GM12878 (cell line): Measurements from ENCODE around the gene VIPAS39. TPM values are rescaled to one million over a fixed set of nuclear protein-coding genes. Genes with fewer than 3 reads are reported as not detected.

ENCODE experiments used
- ATAC-seq: fragments of 200-7000 bp; cut with Tn5 transposase; 3 replicates; pipeline ENCODE4 v1.9.1; 2020; ENCODE audit warnings: mild to moderate bottlenecking, moderate library complexity
- BruUV-seq: library from RNA; stranded (reverse); fragments of 400-500 nt; replicated peaks from 2 replicates; lab custom pipeline; 2021; lab: Mats Ljungman, UMichigan
- CTCF ChIA-PET: fragments of 300-600 bp; sonication (Branson Sonifier 250); formaldehyde crosslinking; extraction: SDS; loops from one replicate; lab custom pipeline; 2021; ENCODE audit warnings: inconsistent platforms; lab: Yijun Ruan, JAX
- POLR2A ChIA-PET: fragments of 350-600 bp; formaldehyde crosslinking; extraction: SDS; loops from one replicate; lab custom pipeline; 2021; ENCODE audit warnings: inconsistent platforms; lab: Charles Lee
- RAD21 ChIA-PET: fragments of 300-600 bp; sonication (Branson Sonifier 250); formaldehyde crosslinking; loops from one replicate; lab custom pipeline; 2023; ENCODE audit warnings: antibody characterized with exemption; ENCODE audit not compliant: unreplicated experiment; lab: Charles Lee
- SMC1A ChIA-PET: fragments of 300-600 bp; sonication (Branson Sonifier 250); formaldehyde crosslinking; loops from one replicate; lab custom pipeline; 2023; ENCODE audit not compliant: unreplicated experiment, uncharacterized antibody; lab: Charles Lee
- DNase-seq: peaks from one replicate; pipeline ENCODE4 v3.0.0-alpha.2; 2011; ENCODE audit warnings: low read depth, low spot score
- FAIRE-seq: peaks from 3 replicates; lab custom pipeline; 2011; peaks lifted over from hg19 to GRCh38; lab: Jason Lieb, UNC
- H2AFZ ChIP-seq: 2 replicates; pipeline ENCODE4 v1.6.0; 2011; ENCODE audit warnings: low read depth, low read length, control low read depth; ENCODE audit not compliant: control insufficient read depth
- H3K27ac ChIP-seq: 2 replicates; pipeline ENCODE4 v1.5.1; 2011; ENCODE audit warnings: control low read depth; ENCODE audit not compliant: control insufficient read depth, insufficient read depth
- H3K27me3 ChIP-seq, 2 experiments: replicated peaks in 1 of 2; 2 replicates each; pipeline versions ENCODE4 v1.6.0 to v1.6.1; 2011; ENCODE audit warnings: low read length in 1 of 2; ENCODE audit not compliant: control insufficient read depth in 2 of 2, insufficient read depth in 2 of 2
- H3K36me3 ChIP-seq, 2 experiments: 2 replicates each; pipeline ENCODE4 v1.5.1; 2011; ENCODE audit warnings: low read length in 1 of 2; ENCODE audit not compliant: control insufficient read depth in 2 of 2, insufficient read depth in 2 of 2
- H3K4me1 ChIP-seq: 2 replicates; pipeline ENCODE4 v1.6.1; 2011; ENCODE audit warnings: mild to moderate bottlenecking, low read length, moderate library complexity, mixed read lengths; ENCODE audit not compliant: control insufficient read depth, insufficient read depth
- H3K4me2 ChIP-seq: 2 replicates; pipeline ENCODE4 v1.6.0; 2011; ENCODE audit warnings: control low read depth; ENCODE audit not compliant: control insufficient read depth, insufficient read depth
- H3K4me3 ChIP-seq: fragments of 200-600 bp; sonication (generic); 2 replicates; pipeline ENCODE4 v1.5.1; 2016
- H3K79me2 ChIP-seq: 2 replicates; pipeline ENCODE4 v1.6.0; 2011; ENCODE audit warnings: low read length; ENCODE audit not compliant: control insufficient read depth, insufficient read depth
- H3K9ac ChIP-seq: 2 replicates; pipeline ENCODE4 v1.8.0; 2011; ENCODE audit warnings: low read length, control low read depth, mixed read lengths; ENCODE audit not compliant: control insufficient read depth, insufficient read depth
- H3K9me3 ChIP-seq: replicated peaks from 3 replicates; pipeline ENCODE4 v1.5.1; 2011; ENCODE audit warnings: mild to moderate bottlenecking, low read length; ENCODE audit not compliant: control insufficient read depth, insufficient read depth
- H4K20me1 ChIP-seq: 2 replicates; pipeline ENCODE4 v1.6.0; 2011; ENCODE audit not compliant: control insufficient read depth, insufficient read depth
- ASH2L ChIP-seq: fragments of 300-600, 200-600 bp; sonication (generic); IDR thresholded peaks from 2 replicates; pipeline ENCODE4 v1.6.1; 2017; ENCODE audit warnings: low read depth, mild to moderate bottlenecking, borderline replicate concordance
- ATF2 ChIP-seq: IDR thresholded peaks from 2 replicates; pipeline ENCODE4 v1.6.1; 2012; ENCODE audit warnings: low read length, inconsistent platforms
- BHLHE40 ChIP-seq, 2 experiments: fragments of 450-650 bp in 1 of 2; IDR thresholded peaks; 2 replicates each; pipeline ENCODE4 v1.6.1; 2011 to 2017; ENCODE audit warnings: low read depth in 2 of 2, borderline replicate concordance in 1 of 2, improper control_type of control experiment in 1 of 2, low read length in 1 of 2, mild to moderate bottlenecking in 1 of 2
- CHD1 ChIP-seq: IDR thresholded peaks from 2 replicates; pipeline ENCODE4 v1.6.1; 2012; ENCODE audit warnings: low read depth, low read length, improper control_type of control experiment
- NBN ChIP-seq: fragments of 450-650 bp; IDR thresholded peaks from 2 replicates; pipeline ENCODE4 v1.6.1; 2016
- NR2F1 ChIP-seq: fragments of 450-650 bp; conservative IDR thresholded peaks from 2 replicates; pipeline ENCODE4 v1.6.1; 2017; ENCODE audit warnings: mild to moderate bottlenecking
- RUNX3 ChIP-seq: IDR thresholded peaks from 2 replicates; pipeline ENCODE4 v1.6.1; 2012; ENCODE audit warnings: low read length, inconsistent platforms
- SMARCA5 ChIP-seq: fragments of 450-650 bp; IDR thresholded peaks from 2 replicates; pipeline ENCODE4 v1.6.1; 2017; ENCODE audit warnings: mild to moderate bottlenecking
- SUPT20H ChIP-seq: IDR thresholded peaks from 2 replicates; pipeline ENCODE4 v1.6.1; 2011; ENCODE audit warnings: low read depth, mild to moderate bottlenecking, low read length, moderate library complexity, borderline replicate concordance; ENCODE audit not compliant: control insufficient read depth
- SUZ12 ChIP-seq: fragments of 200-600 bp; sonication (generic); IDR thresholded peaks from one replicate; pipeline ENCODE4 v1.6.1; 2018; ENCODE audit warnings: antibody characterized with exemption, mild to moderate bottlenecking; ENCODE audit not compliant: unreplicated experiment
- ZBED1 ChIP-seq: IDR thresholded peaks from 2 replicates; pipeline ENCODE4 v1.6.1; 2016; ENCODE audit warnings: borderline replicate concordance
- WGBS: methylation state at CpG from one replicate; pipeline ENCODE4 v1.1.6; 2016; ENCODE audit warnings: low lambda C conversion rate; ENCODE audit not compliant: insufficient replicate concordance, insufficient coverage; ENCODE audit errors: missing lambda C conversion rate; 5-methylcytosine and 5-hydroxymethylcytosine counted together
- in situ Hi-C: fragments of 300-500 bp; cut with MboI; formaldehyde crosslinking; loops from 9 replicates; pipeline ENCODE4 v1.14.3; 2018; ENCODE audit warnings: mixed read lengths
- intact Hi-C: fragments of 100-400 bp; cut with micrococcal nuclease; formaldehyde crosslinking; loops from one replicate; pipeline ENCODE4 v1.14.2; 2022; ENCODE audit not compliant: unreplicated experiment
- polyA plus RNA-seq, 11 experiments: library from polyadenylated mRNA; depleted of rRNA in 4 of 11; unstranded in 6 of 11; stranded (reverse) in 5 of 11; fragments of >200 nt; fragmentation: Nextera tagmentation in 4 of 11; fragmentation: Illumina TruSeq in 1 of 11; extraction: Ambion mirVana in 4 of 11; extraction: Trizol in 1 of 11; gene quantifications; 1 replicate in 1 of 11; 2 replicates in 10 of 11; pipeline versions ENCODE4 v1.2.1 to v1.2.3, GENCODE V29; 2011 to 2016; ENCODE audit warnings: inconsistent platforms in 2 of 11, missing spikeins in 2 of 11, low read depth in 1 of 11
- total RNA-seq, 4 experiments: library from RNA; depleted of rRNA in 3 of 4; stranded (reverse); fragments of >200 nt in 3 of 4; fragmentation: Illumina TruSeq in 1 of 4; extraction: Trizol in 1 of 4; gene quantifications; 2 replicates each; pipeline versions ENCODE4 v1.2.1 to v1.2.3, GENCODE V29; 2013 to 2021
- TF ChIP-seq, protein P1 (sequence below): fragments of 450-650 bp; IDR thresholded peaks from 2 replicates; pipeline ENCODE4 v1.6.1; 2016; ENCODE audit warnings: mild to moderate bottlenecking, moderate library complexity, borderline replicate concordance
- TF ChIP-seq, protein P2 (sequence below): fragments of 450-650 bp; conservative IDR thresholded peaks from 2 replicates; pipeline ENCODE4 v1.6.1; 2017; ENCODE audit warnings: mild to moderate bottlenecking, moderate library complexity

Gene VIPAS39
- total and polyA plus RNA-seq, 10 of the 15 experiments (the other 5 are each of a cell fraction or from before 2014, with no cell fraction given), result 6.7 to 38.8 (median 18.5) TPM

GRCh38 chr14:77458249-77458950 lies 999 bp upstream of the VIPAS39 start:
- Histone ChIP-seq H2AFZ (peak overlapping the region; percentile 99), H3K4me3 (peak overlapping the region; percentile 82), H3K4me1 (peaks cover 13% of the 10 kb centered on the region), H3K27me3 (no peaks in the 10 kb centered on the region), H4K20me1 (peaks cover 4% of the 10 kb centered on the region; the same call in 1 of the 2 replicates), H3K9ac (peak overlapping the region; percentile 88), H3K9me3 (no peaks in the 10 kb centered on the region), H3K27ac (peak overlapping the region; percentile 97), H3K4me2 (peak overlapping the region; percentile 73), H3K79me2 (peaks cover 53% of the 10 kb centered on the region), H3K36me3 (peaks cover 10 to 18% of the 10 kb centered on the region in 2 experiments)
- ChIA-PET SMC1A (interaction anchor here (1.0 to 2.7 kb wide), 22 partner anchors 10 to 294 kb away, joined by 3 to 91 read pairs (median 5); partner anchors contain the start of genes ALKBH1, GSTZ1, POMT2 and SLIRP), CTCF (interaction anchor here (0.5 to 4.6 kb wide), 43 partner anchors 7 to 440 kb away, joined by 3 to 140 read pairs (median 6); partner anchors contain the start of genes ALKBH1, SAMD15, SLIRP and SNW1), POLR2A (interaction anchor here (0.6 to 1.6 kb wide), 9 partner anchors 9 to 150 kb away, joined by 3 to 7 read pairs (median 3); partner anchors contain the start of genes SAMD15 and TMED8), RAD21 (interaction anchor here (1.0 to 3.2 kb wide), 18 partner anchors 14 to 303 kb away, joined by 3 to 44 read pairs (median 8); partner anchors contain the start of genes GSTZ1, POMT2, SAMD15 and TMED8)
- in situ Hi-C loops, result no loop called here
- FAIRE-seq (no peak), ATAC-seq (peak; percentile 44), DNase-seq (no peak)
- no TSS peak for BruUV-seq
- TF ChIP-seq ATF2 (no peak), BHLHE40 (IDR thresholded peaks at IDR 0.05; ENCODE audit: borderline replicate concordance in 1 of 2, low read depth in 2 of 2, low read length in 1 of 2) (peak; percentile 31 to 40; a peak in 2 of 4 replicates), SUPT20H (no peak), NR2F1 (no peak), CHD1 (no peak), RUNX3 (peak; percentile 34; the same call in 1 of the 2 replicates), SUZ12 (no peak), SMARCA5 (no peak), ASH2L (peak; percentile 18; the same call in 1 of the 2 replicates), NBN (no peak), ZBED1 (0 out of 2 replicates have a peak, but pooled peaks have one; percentile 30)
- TF ChIP-seq, protein P1, sequence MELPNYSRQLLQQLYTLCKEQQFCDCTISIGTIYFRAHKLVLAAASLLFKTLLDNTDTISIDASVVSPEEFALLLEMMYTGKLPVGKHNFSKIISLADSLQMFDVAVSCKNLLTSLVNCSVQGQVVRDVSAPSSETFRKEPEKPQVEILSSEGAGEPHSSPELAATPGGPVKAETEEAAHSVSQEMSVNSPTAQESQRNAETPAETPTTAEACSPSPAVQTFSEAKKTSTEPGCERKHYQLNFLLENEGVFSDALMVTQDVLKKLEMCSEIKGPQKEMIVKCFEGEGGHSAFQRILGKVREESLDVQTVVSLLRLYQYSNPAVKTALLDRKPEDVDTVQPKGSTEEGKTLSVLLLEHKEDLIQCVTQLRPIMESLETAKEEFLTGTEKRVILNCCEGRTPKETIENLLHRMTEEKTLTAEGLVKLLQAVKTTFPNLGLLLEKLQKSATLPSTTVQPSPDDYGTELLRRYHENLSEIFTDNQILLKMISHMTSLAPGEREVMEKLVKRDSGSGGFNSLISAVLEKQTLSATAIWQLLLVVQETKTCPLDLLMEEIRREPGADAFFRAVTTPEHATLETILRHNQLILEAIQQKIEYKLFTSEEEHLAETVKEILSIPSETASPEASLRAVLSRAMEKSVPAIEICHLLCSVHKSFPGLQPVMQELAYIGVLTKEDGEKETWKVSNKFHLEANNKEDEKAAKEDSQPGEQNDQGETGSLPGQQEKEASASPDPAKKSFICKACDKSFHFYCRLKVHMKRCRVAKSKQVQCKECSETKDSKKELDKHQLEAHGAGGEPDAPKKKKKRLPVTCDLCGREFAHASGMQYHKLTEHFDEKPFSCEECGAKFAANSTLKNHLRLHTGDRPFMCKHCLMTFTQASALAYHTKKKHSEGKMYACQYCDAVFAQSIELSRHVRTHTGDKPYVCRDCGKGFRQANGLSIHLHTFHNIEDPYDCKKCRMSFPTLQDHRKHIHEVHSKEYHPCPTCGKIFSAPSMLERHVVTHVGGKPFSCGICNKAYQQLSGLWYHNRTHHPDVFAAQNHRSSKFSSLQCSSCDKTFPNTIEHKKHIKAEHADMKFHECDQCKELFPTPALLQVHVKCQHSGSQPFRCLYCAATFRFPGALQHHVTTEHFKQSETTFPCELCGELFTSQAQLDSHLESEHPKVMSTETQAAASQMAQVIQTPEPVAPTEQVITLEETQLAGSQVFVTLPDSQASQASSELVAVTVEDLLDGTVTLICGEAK, result no peak
- TF ChIP-seq, protein P2, sequence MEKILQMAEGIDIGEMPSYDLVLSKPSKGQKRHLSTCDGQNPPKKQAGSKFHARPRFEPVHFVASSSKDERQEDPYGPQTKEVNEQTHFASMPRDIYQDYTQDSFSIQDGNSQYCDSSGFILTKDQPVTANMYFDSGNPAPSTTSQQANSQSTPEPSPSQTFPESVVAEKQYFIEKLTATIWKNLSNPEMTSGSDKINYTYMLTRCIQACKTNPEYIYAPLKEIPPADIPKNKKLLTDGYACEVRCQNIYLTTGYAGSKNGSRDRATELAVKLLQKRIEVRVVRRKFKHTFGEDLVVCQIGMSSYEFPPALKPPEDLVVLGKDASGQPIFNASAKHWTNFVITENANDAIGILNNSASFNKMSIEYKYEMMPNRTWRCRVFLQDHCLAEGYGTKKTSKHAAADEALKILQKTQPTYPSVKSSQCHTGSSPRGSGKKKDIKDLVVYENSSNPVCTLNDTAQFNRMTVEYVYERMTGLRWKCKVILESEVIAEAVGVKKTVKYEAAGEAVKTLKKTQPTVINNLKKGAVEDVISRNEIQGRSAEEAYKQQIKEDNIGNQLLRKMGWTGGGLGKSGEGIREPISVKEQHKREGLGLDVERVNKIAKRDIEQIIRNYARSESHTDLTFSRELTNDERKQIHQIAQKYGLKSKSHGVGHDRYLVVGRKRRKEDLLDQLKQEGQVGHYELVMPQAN, result peak; percentile 48
- WGBS, result 1% methylated on average over 29 of the region's 29 CpGs
- intact Hi-C loops, result loop anchor here (2.0 to 5.0 kb wide), 3 partner anchors 82 to 306 kb away; partner anchors contain the start of genes ALKBH1, SAMD15, SLIRP and TMED8
